LHCN-M2 (cell line): Measurements from ENCODE around the gene CFB. TPM values are rescaled to one million over a fixed set of nuclear protein-coding genes. Genes with fewer than 3 reads are reported as not detected.
"Not testable (repeated sequence)": the region's sequence is repeated elsewhere in the genome, so short reads cannot be mapped to it uniquely, and the experiment has no call there.

Source experiments
- DNase-seq: peaks from one replicate; pipeline ENCODE4 v3.0.0-alpha.2; 2012; ENCODE audit warnings: low read depth
- polyA plus RNA-seq: library from polyadenylated mRNA; unstranded; fragments of >200 nt; gene quantifications from one replicate; pipeline ENCODE4 v1.2.1, GENCODE V29; 2012; ENCODE audit warnings: missing spikeins
- total RNA-seq: library from RNA; depleted of rRNA; stranded (reverse); fragments of >200 nt; gene quantifications from 2 replicates; pipeline ENCODE4 v1.2.3, GENCODE V29; 2014; rRNA removed

Gene CFB
- 1.1 and 1.4 TPM in 2 replicates for total RNA-seq
- 2.1 TPM for polyA plus RNA-seq

- peak; percentile 69 for DNase-seq
Measured at GRCh38 chr6:31945507-31946369, at the start of gene CFB. CFB (plus strand) TSS chr6:31946095; CDS start chr6:31946222, 127 bp downstream.

- no peak for DNase-seq
Measured at GRCh38 chr6:31896493-31896855, 49.4 kb upstream of the CFB start.

- no peak for DNase-seq
Measured at GRCh38 chr6:31896856-31897611, 48.9 kb upstream of the CFB start.

GRCh38 chr6:31897612-31898382 is 48.1 kb upstream of the CFB start, which contains the start of gene EHMT2:
EHMT2 (minus strand) TSS chr6:31897698; CDS start chr6:31897677, 21 bp downstream.
- DNase-seq: peak; percentile 77

GRCh38 chr6:31898383-31899011 is 47.4 kb upstream of the CFB start:
- peak; percentile 27 for DNase-seq

GRCh38 chr6:31899215-31899614 is 46.7 kb upstream of the CFB start:
- DNase-seq: no peak

GRCh38 chr6:31899882-31900722 is 45.8 kb upstream of the CFB start:
- no peak for DNase-seq

GRCh38 chr6:31900917-31901414 is 44.9 kb upstream of the CFB start:
- no peak for DNase-seq

- DNase-seq: peak; percentile 47
Measured at GRCh38 chr6:31901415-31901952, 44.4 kb upstream of the CFB start.

GRCh38 chr6:31901953-31902643 is 43.8 kb upstream of the CFB start, which contains the start of gene ZBTB12:
ZBTB12 (minus strand) TSS chr6:31902086; CDS start chr6:31901305, 781 bp downstream.
- DNase-seq: peak; percentile 93

- DNase-seq: no peak
Measured at GRCh38 chr6:31903957-31904356, 41.9 kb upstream of the CFB start.

- no peak for DNase-seq
Measured at GRCh38 chr6:31905041-31905440, 40.9 kb upstream of the CFB start.

- DNase-seq: no peak
Measured at GRCh38 chr6:31906122-31906521, 39.8 kb upstream of the CFB start.

- not testable (repeated sequence) for DNase-seq
Measured at GRCh38 chr6:31906727-31907126, 39.2 kb upstream of the CFB start.

GRCh38 chr6:31907158-31907813 is 38.6 kb upstream of the CFB start:
- peak; percentile 70 for DNase-seq

GRCh38 chr6:31908255-31908654 is 37.6 kb upstream of the CFB start:
- not testable (repeated sequence) for DNase-seq

- peak; percentile 70 for DNase-seq
Measured at GRCh38 chr6:31908791-31909190, 37.1 kb upstream of the CFB start.

- DNase-seq: not testable (repeated sequence)
Measured at GRCh38 chr6:31909298-31909697, 36.6 kb upstream of the CFB start.
